A549 (cell line): ENCODE results near the gene MAP3K7. TPM values are rescaled to one million over a fixed set of nuclear protein-coding genes. Genes with fewer than 3 reads are reported as not detected.

Experiments used
- ATAC-seq, 2 experiments: fragments of 200-7000 bp in 1 of 2; fragments of >200 bp in 1 of 2; cut with Nextera tagmentation in 1 of 2; cut with Tn5 transposase in 1 of 2; 3 replicates each; pipeline versions ENCODE4 v1.8.0 to v1.9.1; 2018 to 2020; ENCODE audit warnings: mild to moderate bottlenecking in 1 of 2, moderate library complexity in 1 of 2
- CTCF ChIA-PET: fragments of 300-600 bp; sonication (Branson Sonifier 250); formaldehyde crosslinking; extraction: SDS; loops from one replicate; lab custom pipeline; 2021; ENCODE audit warnings: antibody characterized with exemption, inconsistent platforms; lab: Yijun Ruan, JAX
- POLR2A ChIA-PET: fragments of 350-600 bp; formaldehyde crosslinking; extraction: SDS; loops from one replicate; lab custom pipeline; 2021; ENCODE audit warnings: antibody characterized with exemption, inconsistent platforms; lab: Yijun Ruan, JAX
- DNase-seq, 2 experiments: peaks; one replicate each; pipeline versions ENCODE4 v3.0.0 to v3.0.0-alpha.2; 2011 to 2016; ENCODE audit warnings: low read depth in 1 of 2, low spot score in 1 of 2
- FAIRE-seq: peaks from 2 replicates; lab custom pipeline; 2011; peaks lifted over from hg19 to GRCh38; lab: Jason Lieb, UNC
- H3K27ac ChIP-seq, 2 experiments: fragments of >200 bp; sonication (Bioruptor Twin); formaldehyde crosslinking; 3 replicates each; pipeline ENCODE4 v1.5.1; 2016 to 2017
- H3K4me1 ChIP-seq: fragments of >200 bp; sonication (Bioruptor Twin); formaldehyde crosslinking; 3 replicates; pipeline ENCODE4 v1.6.1; 2016
- H3K4me2 ChIP-seq: fragments of >200 bp; sonication (Bioruptor Twin); formaldehyde crosslinking; 3 replicates; pipeline ENCODE4 v1.6.1; 2016
- H3K4me3 ChIP-seq: fragments of >200 bp; sonication (Bioruptor Twin); formaldehyde crosslinking; 3 replicates; pipeline ENCODE4 v1.5.1; 2016
- H3K9me3 ChIP-seq: fragments of >200 bp; sonication (Bioruptor Twin); formaldehyde crosslinking; 3 replicates; pipeline ENCODE4 v1.6.1; 2016
- CHD4 ChIP-seq: fragments of 200-600 bp; sonication (generic); IDR thresholded peaks from 2 replicates; pipeline ENCODE4 v1.6.1; 2016; ENCODE audit warnings: antibody characterized with exemption, mild to moderate bottlenecking, borderline replicate concordance
- E2F6 ChIP-seq: IDR thresholded peaks from 2 replicates; pipeline ENCODE4 v1.6.1; 2012; ENCODE audit warnings: low read depth, borderline replicate concordance
- EHMT2 ChIP-seq: fragments of 200-600 bp; sonication (generic); IDR thresholded peaks from 2 replicates; pipeline ENCODE4 v1.6.1; 2016; ENCODE audit warnings: antibody characterized with exemption, low read depth, mild to moderate bottlenecking, moderate library complexity
- ELK1 ChIP-seq: fragments of 150-350 bp; IDR thresholded peaks from 2 replicates; pipeline ENCODE4 v1.6.1; 2014; ENCODE audit warnings: low read depth, mild to moderate bottlenecking, low read length
- EP300 ChIP-seq, 2 experiments: fragments of >200 bp; sonication (Bioruptor Twin); formaldehyde crosslinking; IDR thresholded peaks; 2 replicates in 1 of 2; 3 replicates in 1 of 2; pipeline ENCODE4 v1.6.1; 2016 to 2017
- FOSB ChIP-seq: fragments of 250-450 bp; sonication (Bioruptor Pico); IDR thresholded peaks from 2 replicates; pipeline ENCODE4 v1.5.0; 2020; ENCODE audit warnings: mild to moderate bottlenecking, moderate library complexity
- HDAC2 ChIP-seq: fragments of 200-600 bp; sonication (generic); IDR thresholded peaks from 2 replicates; pipeline ENCODE4 v1.6.1; 2016
- HEYL ChIP-seq: fragments of 250-450 bp; sonication (Bioruptor Pico); IDR thresholded peaks from 2 replicates; pipeline ENCODE4 v1.8.0; 2021; ENCODE audit warnings: mild to moderate bottlenecking, moderate library complexity
- HOXB13 ChIP-seq: fragments of 250-450 bp; sonication (Bioruptor Pico); IDR thresholded peaks from 2 replicates; pipeline ENCODE4 v1.5.0; 2020; ENCODE audit warnings: low read depth, mild to moderate bottlenecking, moderate library complexity
- JUN ChIP-seq, 2 experiments: fragments of >200 bp; sonication (Bioruptor Twin); formaldehyde crosslinking; IDR thresholded peaks; 2 replicates in 1 of 2; 3 replicates in 1 of 2; pipeline ENCODE4 v1.6.1; 2016 to 2017
- KDM1A ChIP-seq: fragments of 200-600 bp; sonication (generic); IDR thresholded peaks from 2 replicates; pipeline ENCODE4 v1.6.1; 2016; ENCODE audit warnings: low read depth, mild to moderate bottlenecking
- MAFK ChIP-seq: fragments of 450-650 bp; IDR thresholded peaks from 2 replicates; pipeline ENCODE4 v1.6.1; 2014; ENCODE audit not compliant: partially characterized antibody
- MAZ ChIP-seq: fragments of 150-350 bp; IDR thresholded peaks from 2 replicates; pipeline ENCODE4 v1.6.1; 2014; ENCODE audit warnings: antibody characterized with exemption, low read depth, low read length, borderline replicate concordance
- MYC ChIP-seq: IDR thresholded peaks from 2 replicates; pipeline ENCODE4 v1.6.1; 2012; ENCODE audit warnings: mild to moderate bottlenecking, inconsistent platforms, low read length, improper control_type of control experiment, borderline replicate concordance
- NFE2L2 ChIP-seq: fragments of 150-350 bp; conservative IDR thresholded peaks from 2 replicates; pipeline ENCODE4 v1.6.1; 2014; ENCODE audit warnings: low read length
- NR3C1 ChIP-seq: fragments of >200 bp; sonication (Bioruptor Twin); formaldehyde crosslinking; IDR thresholded peaks from 3 replicates; pipeline ENCODE4 v1.6.1; 2017
- PBX3 ChIP-seq: IDR thresholded peaks from 2 replicates; pipeline ENCODE4 v1.6.1; 2012
- PHF8 ChIP-seq: fragments of 200-600 bp; sonication (generic); IDR thresholded peaks from 2 replicates; pipeline ENCODE4 v1.6.1; 2016; ENCODE audit warnings: low read depth, mild to moderate bottlenecking, antibody characterized with exemption, moderate library complexity, borderline replicate concordance
- POLR2A ChIP-seq: IDR thresholded peaks from 2 replicates; pipeline ENCODE4 v1.6.1; 2012; ENCODE audit warnings: mild to moderate bottlenecking, low read length
- RAD21 ChIP-seq, 2 experiments: fragments of >200 bp in 1 of 2; sonication (Bioruptor Twin) in 1 of 2; formaldehyde crosslinking in 1 of 2; IDR thresholded peaks in 1 of 2; conservative IDR thresholded peaks in 1 of 2; 2 replicates in 1 of 2; 3 replicates in 1 of 2; pipeline ENCODE4 v1.6.1; 2012 to 2018; ENCODE audit warnings: inconsistent platforms in 1 of 2
- RARB ChIP-seq: fragments of 250-450 bp; sonication (Bioruptor Pico); IDR thresholded peaks from 2 replicates; pipeline ENCODE4 v1.8.0; 2021; ENCODE audit warnings: mild to moderate bottlenecking, moderate library complexity
- RCOR1 ChIP-seq: fragments of 150-350 bp; IDR thresholded peaks from 2 replicates; pipeline ENCODE4 v1.6.1; 2014; ENCODE audit warnings: antibody characterized with exemption, low read length, low read depth
- REST ChIP-seq: fragments of 200-600 bp; sonication (generic); IDR thresholded peaks from 2 replicates; pipeline ENCODE4 v1.6.1; 2016; ENCODE audit warnings: antibody characterized with exemption, mild to moderate bottlenecking, moderate library complexity
- RFX5 ChIP-seq: fragments of 450-650 bp; IDR thresholded peaks from 2 replicates; pipeline ENCODE4 v1.7.1; 2014; ENCODE audit warnings: antibody characterized with exemption, mild to moderate bottlenecking, moderate library complexity
- SREBF2 ChIP-seq: fragments of 450-650 bp; IDR thresholded peaks from 2 replicates; pipeline ENCODE4 v1.6.1; 2014; ENCODE audit warnings: mild to moderate bottlenecking, moderate library complexity
- TP53 ChIP-seq: fragments of 250-450 bp; sonication (Bioruptor Pico); IDR thresholded peaks from 2 replicates; pipeline ENCODE4 v1.5.0; 2021; ENCODE audit warnings: mild to moderate bottlenecking, moderate library complexity
- ZC3H11A ChIP-seq: fragments of 450-650 bp; IDR thresholded peaks from 2 replicates; pipeline ENCODE4 v1.6.1; 2014; ENCODE audit warnings: antibody characterized with exemption, mild to moderate bottlenecking
- ZFP36 ChIP-seq: fragments of 450-650 bp; IDR thresholded peaks from 2 replicates; pipeline ENCODE4 v1.6.1; 2014; ENCODE audit warnings: borderline replicate concordance; ENCODE audit not compliant: partially characterized antibody
- WGBS: methylation state at CpG from one replicate; pipeline ENCODE4 v1.1.6; 2017; ENCODE audit errors: missing lambda C conversion rate; 5-methylcytosine and 5-hydroxymethylcytosine counted together
- polyA plus RNA-seq, 4 experiments: library from polyadenylated mRNA; depleted of rRNA in 3 of 4; stranded (reverse); fragments of >200 nt; fragmentation: RNase III in 1 of 4; extraction: RNeasy Plus Mini Kit Qiagen cat#74134 plus additional on column Dnase treatment in 1 of 4; gene quantifications; 2 replicates in 3 of 4; 3 replicates in 1 of 4; pipeline ENCODE4 v1.2.3, GENCODE V29; 2011 to 2017

Gene MAP3K7
- polyA plus RNA-seq, 2 of the 4 experiments (the other 2 are of a cell fraction): 13.7 to 32.0 TPM

- Histone ChIP-seq H3K27ac (no peak overlapping the region), H3K4me1 (no peaks in the 10 kb centered on the region), H3K4me3 (no peak overlapping the region), H3K4me2 (no peak overlapping the region), H3K9me3 (no peaks in the 10 kb centered on the region)
- POLR2A ChIA-PET: no interaction called here
- 29% methylated on average over 5 of the region's 5 CpGs for WGBS
- no peak for DNase-seq
- CTCF ChIA-PET: no interaction called here
- FAIRE-seq: no peak
- no peak for ATAC-seq
- peak; percentile 94 for TF ChIP-seq MAFK
- no peak for TF ChIP-seq FOSB (CRISPR knock-in tag)
- no peak for TF ChIP-seq EHMT2
- peak; percentile 61 for TF ChIP-seq NFE2L2
Measured at GRCh38 chr6:90596967-90597539, 10.2 kb upstream of the MAP3K7 start.

GRCh38 chr6:90595854-90596253 lies 9.0 kb upstream of the MAP3K7 start:
- CTCF ChIA-PET: no interaction called here
- H3K4me2 ChIP-seq: no peak overlapping the region
- ATAC-seq (no peak), DNase-seq (no peak), FAIRE-seq (no peak)
- H3K27ac ChIP-seq: no peak overlapping the region
- WGBS: 41% methylated on average over 3 of the region's 3 CpGs
- H3K4me3 ChIP-seq: no peak overlapping the region
- no peaks in the 10 kb centered on the region for H3K9me3 ChIP-seq
- no peak for TF ChIP-seq HOXB13 (CRISPR knock-in tag)
- no peak for TF ChIP-seq RAD21 (conservative IDR thresholded peaks at IDR 0.05 in 1 of 2, IDR thresholded peaks at IDR 0.05 in 1 of 2)
- no peak for TF ChIP-seq RFX5
- no peak for TF ChIP-seq POLR2A
- no peak for TF ChIP-seq MAZ
- TF ChIP-seq REST: no peak
- TF ChIP-seq MYC: no peak
- TF ChIP-seq ZC3H11A: no peak
- TF ChIP-seq HDAC2: no peak
- TF ChIP-seq EP300 (IDR thresholded peaks at IDR 0.05): no peak
- no peak for TF ChIP-seq PBX3
- no peak for TF ChIP-seq RARB (CRISPR knock-in tag)
- TF ChIP-seq SREBF2: no peak
- no peaks in the 10 kb centered on the region for H3K4me1 ChIP-seq
- POLR2A ChIA-PET: no interaction called here

- no peak for FAIRE-seq
- DNase-seq: no peak
- Histone ChIP-seq H3K9me3 (no peaks in the 10 kb centered on the region), H3K27ac (peak overlapping the region; percentile 85 to 98), H3K4me2 (peak overlapping the region; percentile 97), H3K4me3 (peak overlapping the region; percentile 97), H3K4me1 (peaks cover 17% of the 10 kb centered on the region)
- POLR2A ChIA-PET: no interaction called here
- CTCF ChIA-PET: no interaction called here
- WGBS: 0% methylated on average over 3 of the region's 18 CpGs
- ATAC-seq: peak; percentile 64 to 67
- TF ChIP-seq ELK1 (no peak), NR3C1 (no peak), CHD4 (no peak), HEYL (no peak), RCOR1 (no peak), KDM1A (no peak), MAFK (no peak), TP53 (CRISPR knock-in tag) (no peak), PHF8 (no peak), MYC (no peak), ZFP36 (no peak), JUN (IDR thresholded peaks at IDR 0.05) (no peak), PBX3 (no peak), E2F6 (no peak)
Measured at GRCh38 chr6:90586546-90586835, 381 bp downstream of the MAP3K7 start.
